GM18907 (cell line): Measurements from ENCODE around the gene ANKRD31.
"Not testable (repeated sequence)": the region's sequence is repeated elsewhere in the genome, so short reads cannot be mapped to it uniquely, and the experiment has no call there.

Source experiments
- ATAC-seq: cut with Tn5 transposase; IDR thresholded peaks from one replicate; pipeline ENCODE4 v1.9.1; 2021; ENCODE audit warnings: mild to moderate bottlenecking, moderate library complexity; ENCODE audit not compliant: unreplicated experiment

Gene ANKRD31

DNA sequence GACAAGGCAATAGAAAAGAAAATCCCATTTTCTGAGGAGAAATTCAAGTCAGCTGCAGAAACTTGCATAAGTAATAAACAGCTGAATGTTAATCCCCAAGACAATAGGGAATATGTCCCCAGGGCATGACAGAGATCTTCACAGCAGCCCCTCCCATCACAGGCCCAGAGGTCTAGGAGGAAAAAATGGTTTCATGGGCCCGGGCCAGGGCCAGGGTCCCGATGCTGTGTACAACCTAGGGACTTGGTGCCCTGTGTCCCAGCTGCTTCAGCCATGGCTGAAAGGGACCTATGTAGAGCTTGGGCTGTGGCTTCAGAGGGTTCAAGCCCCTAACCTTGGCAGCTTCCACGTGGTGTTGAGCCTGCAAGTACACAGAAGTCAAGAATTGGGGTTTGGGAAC, 75.2 kb downstream of the ANKRD31 start:
- not testable (repeated sequence) for ATAC-seq

GRCh38 chr5:75156585-75156984, 80.1 kb downstream of the ANKRD31 start:
- ATAC-seq, result no peak

- ATAC-seq, result no peak
These were observed 83.8 kb downstream of the ANKRD31 start for GRCh38 chr5:75152860-75153259.

DNA sequence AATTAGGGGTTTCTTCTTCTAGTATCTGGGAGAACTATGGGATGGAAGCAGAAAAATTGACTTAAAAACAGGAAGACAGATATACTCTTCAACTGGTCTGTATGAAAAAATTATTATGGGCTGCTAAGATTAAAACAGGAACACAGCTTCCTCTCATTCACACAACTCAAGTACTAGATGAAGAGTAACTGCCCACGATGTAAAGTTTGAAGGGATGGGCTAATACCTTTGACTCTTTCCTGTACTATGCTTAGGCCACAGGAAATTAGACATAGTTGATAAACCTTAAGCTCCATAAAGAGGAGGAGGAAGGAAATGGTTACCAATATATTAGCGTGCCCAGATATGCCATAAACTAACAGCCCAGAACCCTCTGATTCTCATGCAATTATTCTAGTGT, 88.6 kb downstream of the ANKRD31 start:
- no peak for ATAC-seq

GRCh38 chr5:75142566-75143136, 94.0 kb downstream of the ANKRD31 start:
- ATAC-seq, result no peak

GRCh38 chr5:75140277-75140676, 96.4 kb downstream of the ANKRD31 start:
- ATAC-seq, result no peak

DNA sequence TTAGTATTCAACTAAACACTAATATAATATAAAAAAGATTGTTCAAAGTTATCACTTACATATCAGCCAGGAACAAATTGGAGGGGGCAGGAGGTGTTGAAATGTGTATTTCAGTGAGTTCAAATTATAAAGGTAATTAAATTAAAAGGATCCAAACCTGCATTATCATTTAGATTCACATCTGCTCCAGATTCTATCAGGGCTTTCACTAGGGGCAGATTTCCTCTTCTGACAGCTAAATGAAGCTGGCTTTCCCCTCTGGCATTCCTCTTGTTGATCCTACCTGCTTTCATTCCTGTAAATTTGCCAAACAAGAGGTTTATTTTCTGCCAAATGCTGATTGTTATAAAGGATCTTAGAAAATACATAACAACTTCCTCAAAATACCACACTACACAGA, 98.0 kb downstream of the ANKRD31 start:
- ATAC-seq, result no peak

- ATAC-seq, result no peak
These were observed 105.8 kb downstream of the ANKRD31 start for GRCh38 chr5:75130818-75131349.

DNA sequence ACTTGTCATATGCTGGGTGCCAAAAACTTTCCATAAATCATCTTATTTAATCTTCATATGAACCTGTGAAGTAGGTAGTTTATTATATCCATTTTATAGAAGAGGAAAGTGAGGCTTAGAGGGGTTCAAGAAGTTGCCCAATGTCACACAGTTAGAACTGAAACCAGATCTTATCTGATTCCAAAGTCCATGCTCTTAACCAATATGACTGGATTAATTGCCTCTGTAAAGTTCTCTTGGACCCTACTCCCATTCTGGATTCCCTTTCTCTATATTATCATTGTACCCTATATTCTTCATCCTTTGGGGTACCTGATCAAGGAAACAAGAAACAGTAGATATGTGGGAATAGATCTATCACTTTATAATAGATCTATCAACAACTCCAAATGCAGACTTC, 119.8 kb downstream of the ANKRD31 start:
- no peak for ATAC-seq

DNA sequence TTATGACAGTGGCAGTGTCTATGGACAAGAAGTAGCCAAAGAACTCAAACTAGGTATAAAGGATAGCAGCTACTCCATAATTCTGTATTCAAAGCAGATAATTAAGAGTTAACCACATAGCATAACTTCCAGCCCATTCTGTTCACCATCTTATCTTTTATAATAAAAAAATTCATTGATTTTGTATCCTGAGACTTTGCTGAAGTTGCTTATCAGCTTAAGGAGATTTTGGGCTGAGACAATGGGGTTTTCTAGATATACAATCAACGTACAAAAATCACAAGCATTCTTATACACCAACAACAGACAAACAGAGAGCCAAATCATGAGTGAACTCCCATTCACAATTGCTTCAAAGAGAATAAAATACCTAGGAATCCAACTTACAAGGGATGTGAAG, 122.4 kb downstream of the ANKRD31 start:
- not testable (repeated sequence) for ATAC-seq

DNA sequence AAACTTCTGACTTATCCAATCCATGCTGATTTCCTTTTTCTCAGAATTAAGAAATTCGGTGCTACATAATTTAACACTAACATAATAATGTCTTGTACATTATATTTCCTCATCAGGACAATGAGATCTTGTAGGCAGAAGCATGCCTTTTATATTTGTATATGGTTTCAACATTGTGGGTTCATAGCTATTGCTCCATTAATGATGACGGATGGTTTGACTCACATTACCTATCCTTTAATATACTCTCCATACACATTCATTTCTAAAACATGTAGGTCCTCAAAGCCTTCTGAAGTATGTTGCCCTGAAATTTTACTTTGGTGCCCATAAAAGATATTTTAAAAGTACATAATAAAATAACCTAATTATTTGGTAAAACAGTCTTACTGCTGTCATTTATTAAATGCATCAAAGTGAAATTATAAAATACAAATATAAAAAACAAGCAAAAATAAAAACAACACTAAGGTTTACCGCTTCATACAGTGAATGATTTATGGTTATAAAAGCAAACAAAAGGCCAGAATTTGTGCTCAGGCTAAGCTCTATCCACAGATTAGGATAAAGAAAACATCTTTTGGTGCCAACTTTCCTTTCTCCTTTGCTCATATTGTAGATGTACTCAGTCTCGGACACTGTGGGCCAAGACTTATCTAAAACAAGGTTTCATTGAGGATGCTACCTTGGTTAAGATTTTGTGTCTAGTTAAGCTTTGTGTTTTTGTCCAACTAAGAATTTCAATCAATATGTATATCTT, 123.1 kb downstream of the ANKRD31 start:
- no peak for ATAC-seq

- ATAC-seq, result no peak
These were observed 127.6 kb downstream of the ANKRD31 start for GRCh38 chr5:75108931-75109596.

DNA sequence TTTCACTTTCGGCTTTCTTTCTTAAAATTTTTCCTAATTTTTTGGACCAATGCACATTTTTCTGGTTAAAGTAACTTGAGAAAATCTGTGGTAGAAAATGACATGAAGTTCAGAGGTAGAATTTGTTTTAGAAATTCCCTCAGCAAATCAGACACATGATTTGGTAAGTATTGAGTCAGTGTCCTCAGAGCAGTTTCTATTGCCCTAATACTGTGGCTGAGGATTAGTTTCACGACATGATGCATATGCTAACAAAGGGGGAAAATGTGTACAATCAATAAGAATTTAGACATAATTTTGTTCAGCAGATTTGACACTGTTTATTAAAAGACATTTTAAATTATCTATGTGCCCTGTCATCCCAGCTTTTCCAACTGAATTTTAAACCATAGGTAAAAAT, 128.2 kb downstream of the ANKRD31 start:
- ATAC-seq, result no peak

- ATAC-seq, result not testable (repeated sequence)
These were observed 140.7 kb downstream of the ANKRD31 start for GRCh38 chr5:75095956-75096355.

DNA sequence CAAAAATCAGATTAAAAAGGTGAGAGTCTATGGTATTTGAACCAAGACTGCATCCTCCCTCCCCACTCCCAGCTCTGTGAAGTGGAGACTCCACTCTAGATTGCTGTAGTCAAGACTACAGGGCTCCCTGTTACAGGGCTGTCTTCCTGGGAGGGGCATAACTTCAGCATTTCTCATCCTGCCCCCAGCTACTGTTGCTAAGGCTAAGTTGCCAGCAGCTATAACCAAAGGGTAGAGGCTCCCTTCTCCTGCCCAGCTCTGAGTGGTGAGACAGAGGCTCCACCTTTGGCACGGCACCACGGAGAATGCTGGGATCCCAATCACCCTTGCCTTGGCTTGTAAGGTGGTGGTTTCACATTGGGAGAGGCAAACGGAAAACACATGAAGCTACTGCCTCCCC, 145.1 kb downstream of the ANKRD31 start:
- no peak for ATAC-seq

DNA sequence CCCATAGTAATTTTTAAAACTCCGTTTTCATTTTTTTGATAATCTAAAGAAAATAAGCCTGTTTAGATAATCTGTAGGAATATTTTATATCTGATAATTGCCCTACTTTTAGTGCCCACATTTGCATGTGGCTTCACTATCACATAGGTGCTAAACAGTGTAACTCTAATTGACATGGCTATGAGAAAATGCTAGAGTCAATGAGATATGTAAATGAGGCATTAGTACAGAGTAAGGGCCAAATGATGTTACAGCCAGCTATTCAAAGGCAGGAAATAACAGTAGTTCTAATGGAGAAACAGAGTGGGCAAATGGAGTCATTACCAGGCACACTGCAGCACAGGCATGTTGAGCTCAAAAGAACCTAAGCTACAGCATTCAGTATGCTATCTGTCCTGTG, 147.0 kb downstream of the ANKRD31 start:
- ATAC-seq, result no peak

DNA sequence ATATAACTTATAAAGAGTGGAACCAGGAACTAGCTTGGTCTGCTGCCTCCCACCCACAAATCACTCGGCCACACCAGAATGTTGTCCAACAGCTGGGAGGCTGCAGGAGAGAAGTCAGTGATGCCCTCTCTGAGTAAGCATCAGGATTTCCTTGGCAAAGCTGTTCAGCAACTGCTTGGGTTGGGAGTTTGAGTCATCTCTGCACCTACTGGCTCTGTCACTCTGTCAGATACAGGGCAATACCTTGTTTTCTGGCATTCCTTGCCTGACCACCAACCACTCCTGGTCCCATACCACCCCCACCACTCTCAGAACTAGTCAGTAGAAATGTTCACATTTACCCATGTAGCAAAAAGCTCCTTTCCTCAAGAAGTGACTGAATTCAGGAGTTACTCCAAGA, 147.5 kb downstream of the ANKRD31 start:
- no peak for ATAC-seq

DNA sequence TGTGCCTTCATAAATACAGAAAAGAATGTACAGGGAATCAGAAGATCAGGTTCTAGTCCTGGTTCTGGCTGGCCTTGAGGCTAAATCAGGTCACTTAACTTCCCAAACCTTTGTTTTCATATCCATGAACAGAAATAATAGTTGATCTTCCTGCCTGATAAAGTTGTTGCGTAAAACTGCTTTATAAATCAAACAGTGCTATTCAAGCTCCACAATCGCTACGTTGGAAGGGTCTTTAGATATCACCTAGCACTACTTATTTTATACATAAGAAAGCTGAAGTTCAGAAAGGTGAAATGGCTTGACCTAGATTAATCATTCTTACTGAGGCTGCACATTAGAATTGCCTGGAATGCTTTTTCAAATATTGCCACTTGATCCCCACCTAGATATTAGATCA, 148.0 kb downstream of the ANKRD31 start:
- ATAC-seq, result no peak

- ATAC-seq, result no peak
These were observed 155.2 kb downstream of the ANKRD31 start for GRCh38 chr5:75081510-75081909.

GRCh38 chr5:75079346-75079745, 157.3 kb downstream of the ANKRD31 start:
- ATAC-seq, result not testable (repeated sequence)

- no peak for ATAC-seq
These were observed 158.7 kb downstream of the ANKRD31 start for GRCh38 chr5:75078027-75078426.

- no peak for ATAC-seq
These were observed 164.6 kb downstream of the ANKRD31 start for GRCh38 chr5:75072061-75072460.
